ENCODE measurements around the gene ZSCAN5A. TPM values are rescaled to one million over a fixed set of nuclear protein-coding genes. Genes with fewer than 3 reads are reported as not detected.
A peak's percentile ranks its signal among the peaks of the same experiment; 100 is the strongest.
"Not testable (repeated sequence)": the region's sequence is repeated elsewhere in the genome, so short reads cannot be mapped to it uniquely, and the experiment has no call there.

ZSCAN5A gene
- total and polyA plus RNA-seq, 4 donors, result 1.7 to 13.8 (median 9.0) TPM

DNA sequence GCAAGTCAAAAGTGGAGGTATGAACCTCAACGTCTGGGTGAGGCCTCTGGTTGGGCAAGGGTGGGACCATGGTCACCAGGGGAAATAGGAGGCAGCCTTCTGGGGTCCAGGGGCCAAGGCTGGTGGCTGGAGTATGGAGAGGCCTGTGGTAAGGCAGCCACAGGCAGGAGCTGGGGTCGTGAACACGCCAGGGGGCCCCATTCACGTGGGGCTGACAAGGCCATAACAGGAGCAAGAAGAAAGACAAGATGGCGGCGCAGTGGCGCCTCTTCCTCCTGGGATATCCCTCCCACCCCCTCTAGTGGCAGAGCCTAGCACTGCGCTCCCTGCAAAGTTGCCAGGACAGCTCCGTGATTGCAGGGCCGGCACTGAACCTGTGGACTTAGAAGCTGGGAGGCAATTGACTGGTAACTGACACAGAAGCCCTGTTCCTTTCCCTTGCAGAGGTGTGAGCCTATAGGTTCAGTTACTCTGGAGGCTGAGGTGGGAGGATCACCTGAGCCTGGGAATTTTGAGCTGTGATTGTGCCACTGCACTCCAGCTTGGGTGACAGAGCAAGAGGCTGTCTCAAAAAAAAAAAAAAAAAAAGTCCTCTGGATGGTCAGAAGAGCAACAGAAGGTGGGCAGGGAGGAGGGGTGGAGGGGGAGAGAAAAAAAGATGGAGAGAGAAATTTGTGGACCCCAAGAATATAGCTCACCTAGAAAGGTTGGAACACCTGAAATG, 61.8 kb downstream of the ZSCAN5A start:
- Histone ChIP-seq H3K36me3 (ENCODE audit: control insufficient read depth in 1 of 2, insufficient read depth in 2 of 2, low read length in 1 of 2) (no peaks in the 10 kb centered on the region), H3K27me3 (ENCODE audit: control insufficient read depth in 1 of 2, insufficient read depth in 2 of 2, low read length in 1 of 2) (no peaks in the 10 kb centered on the region), H3K4me3 (ENCODE audit: low read length in 2 of 2) (no peak overlapping the region), H3K4me1 (ENCODE audit: control insufficient read depth in 1 of 2, insufficient read depth in 2 of 2, low read length in 2 of 2) (no peaks in the 10 kb centered on the region), H3K9me3 (ENCODE audit: control insufficient read depth, low read length) (peaks cover 1% of the 10 kb centered on the region), H3K27ac (ENCODE audit: low read depth in 1 of 2, low read length in 2 of 2) (no peak overlapping the region)
- ATAC-seq (ENCODE audit: low FRiP score) (peak; percentile 67), DNase-seq (peak; percentile 80 to 88)
- intact Hi-C loops (cut with DNase I), result no loop called here
- 25 to 26% methylated on average over 10 of the region's 10 CpGs for WGBS, 2 donors

DNA sequence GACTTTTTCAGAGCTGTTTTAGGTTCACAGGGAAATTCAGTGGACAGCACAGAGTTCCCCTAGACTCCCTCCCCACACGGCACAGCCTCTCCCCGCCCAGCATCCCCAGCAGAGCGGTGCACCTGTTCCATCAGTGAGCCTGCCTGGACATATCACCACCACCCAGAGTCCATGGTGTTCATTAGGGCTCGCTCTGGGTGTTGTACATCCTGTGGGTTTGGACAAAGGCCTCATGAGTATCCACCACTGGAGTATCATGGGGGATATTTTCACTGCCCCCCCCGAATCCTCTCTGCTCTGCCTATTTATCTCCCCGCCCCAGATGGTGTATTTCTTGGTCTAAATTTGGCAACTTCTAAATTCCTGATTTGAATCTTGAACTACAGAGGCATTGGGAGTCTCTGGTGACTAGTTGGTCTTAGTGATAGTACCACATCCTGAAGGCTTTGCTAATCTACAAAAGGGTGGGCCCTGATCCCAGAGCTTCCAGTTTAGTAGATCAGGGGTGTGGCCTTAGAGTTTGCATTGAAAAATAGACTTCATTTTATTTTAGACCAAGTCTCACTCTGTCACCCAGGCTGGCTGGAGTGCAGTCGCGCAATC, 65.8 kb downstream of the ZSCAN5A start:
- H3K9me3 ChIP-seq (ENCODE audit: control insufficient read depth, low read length); H3K27me3 ChIP-seq (ENCODE audit: control insufficient read depth in 1 of 2, insufficient read depth in 2 of 2, low read length in 1 of 2); H3K4me1 ChIP-seq (ENCODE audit: control insufficient read depth in 1 of 2, insufficient read depth in 2 of 2, low read length in 2 of 2); ATAC-seq (ENCODE audit: low FRiP score); H3K36me3 ChIP-seq (ENCODE audit: control insufficient read depth in 1 of 2, insufficient read depth in 2 of 2, low read length in 1 of 2); H3K4me3 ChIP-seq (ENCODE audit: low read length in 2 of 2); H3K27ac ChIP-seq (ENCODE audit: low read depth in 1 of 2, low read length in 2 of 2); DNase-seq; intact Hi-C loops (cut with DNase I): not testable (repeated sequence)
- 92% methylated on average over 8 of the region's 8 CpGs for WGBS, 2 donors

DNA sequence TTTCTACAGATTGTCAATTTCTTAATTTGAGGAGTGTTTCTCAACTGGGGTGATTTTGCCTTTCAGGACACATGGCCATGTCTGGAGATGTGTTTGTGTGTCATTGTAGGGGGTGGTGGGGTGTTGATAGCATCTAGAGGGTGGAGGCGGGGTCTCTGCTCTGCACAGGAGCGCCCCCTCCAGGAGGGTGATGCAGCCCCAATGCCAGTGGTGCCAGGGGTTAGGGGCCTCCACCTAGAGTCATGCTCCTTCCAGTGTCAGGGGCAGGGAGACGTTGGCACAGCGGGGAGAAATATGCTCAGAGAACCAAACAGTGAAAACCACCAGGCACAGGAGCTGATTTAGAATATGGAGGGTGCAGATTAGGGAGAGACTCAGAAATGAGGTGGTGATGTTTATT, 68.9 kb downstream of the ZSCAN5A start:
- H3K4me1 ChIP-seq (ENCODE audit: control insufficient read depth in 1 of 2, insufficient read depth in 2 of 2, low read length in 2 of 2); H3K36me3 ChIP-seq (ENCODE audit: control insufficient read depth in 1 of 2, insufficient read depth in 2 of 2, low read length in 1 of 2); H3K4me3 ChIP-seq (ENCODE audit: low read length in 2 of 2); DNase-seq; H3K9me3 ChIP-seq (ENCODE audit: control insufficient read depth, low read length); intact Hi-C loops (cut with DNase I); H3K27ac ChIP-seq (ENCODE audit: low read depth in 1 of 2, low read length in 2 of 2); ATAC-seq (ENCODE audit: low FRiP score); H3K27me3 ChIP-seq (ENCODE audit: control insufficient read depth in 1 of 2, insufficient read depth in 2 of 2, low read length in 1 of 2): not testable (repeated sequence)
- WGBS, 2 donors, result 54 to 72% methylated on average over 3 to 4 of the region's 4 CpGs

DNA sequence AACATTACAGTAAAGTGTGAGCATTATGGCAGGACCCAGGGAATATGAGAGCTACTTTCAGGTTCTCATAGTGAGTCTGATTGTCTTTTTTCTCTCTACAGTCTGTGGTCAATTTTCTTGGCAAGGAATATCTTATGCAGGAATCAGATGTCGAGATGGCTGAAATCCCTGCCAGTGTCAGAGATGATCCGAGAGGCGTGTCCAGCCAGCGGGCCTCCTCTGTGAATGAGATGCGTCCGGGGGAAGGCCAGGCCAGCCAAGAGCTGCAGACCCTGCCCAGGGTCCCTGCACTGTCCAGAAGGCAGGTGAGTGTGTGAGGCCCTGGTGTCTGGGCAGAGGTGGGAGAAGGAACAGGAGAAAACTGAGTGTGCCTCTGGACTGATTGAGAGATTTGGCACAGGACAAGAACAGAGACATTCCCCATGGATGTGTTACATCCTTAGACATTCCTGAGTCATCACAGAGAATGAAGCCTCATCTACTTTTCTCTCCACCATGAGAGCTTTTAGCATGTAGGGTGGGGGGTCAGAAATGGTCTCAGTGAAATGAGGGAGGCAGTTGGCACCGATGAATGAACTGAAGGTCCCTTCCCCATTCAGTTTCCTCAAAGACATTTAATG, 69.4 kb downstream of the ZSCAN5A start:
- no peaks in the 10 kb centered on the region for H3K36me3 ChIP-seq (ENCODE audit: control insufficient read depth in 1 of 2, insufficient read depth in 2 of 2, low read length in 1 of 2)
- H3K4me3 ChIP-seq (ENCODE audit: low read length in 2 of 2), result no peak overlapping the region
- no peaks in the 10 kb centered on the region for H3K4me1 ChIP-seq (ENCODE audit: control insufficient read depth in 1 of 2, insufficient read depth in 2 of 2, low read length in 2 of 2)
- H3K9me3 ChIP-seq (ENCODE audit: control insufficient read depth, low read length), result no peaks in the 10 kb centered on the region
- DNase-seq, result no peak
- WGBS, 2 donors, result 88 to 91% methylated on average over 7 of the region's 7 CpGs
- intact Hi-C loops (cut with DNase I), result no loop called here
- H3K27me3 ChIP-seq (ENCODE audit: control insufficient read depth in 1 of 2, insufficient read depth in 2 of 2, low read length in 1 of 2), result no peaks in the 10 kb centered on the region
- no peak for ATAC-seq (ENCODE audit: low FRiP score)
- no peak overlapping the region for H3K27ac ChIP-seq (ENCODE audit: low read depth in 1 of 2, low read length in 2 of 2)

DNA sequence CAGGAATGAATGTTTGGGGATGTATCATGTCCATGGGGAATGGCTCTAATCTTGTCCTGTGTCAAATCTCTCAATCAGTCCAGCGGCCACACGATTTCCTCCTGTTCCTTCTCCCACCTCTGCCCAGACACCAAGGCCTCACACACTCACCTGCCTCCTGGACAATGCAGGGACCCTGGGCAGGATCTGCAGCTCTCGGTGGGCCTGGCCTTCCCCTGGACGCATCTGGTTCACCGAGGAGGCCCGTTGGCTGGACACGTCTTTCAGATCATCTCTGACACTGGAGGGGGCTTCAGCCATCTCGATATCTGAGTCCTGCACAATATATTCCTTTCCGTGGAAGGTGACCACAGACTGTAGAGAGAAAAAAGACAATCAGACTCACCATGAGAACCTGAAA, 91.2 kb downstream of the ZSCAN5A start:
- intact Hi-C loops (cut with DNase I), result no loop called here
- WGBS, 2 donors, result 90 to 92% methylated on average over 9 of the region's 9 CpGs
- DNase-seq (no peak), ATAC-seq (ENCODE audit: low FRiP score) (no peak)
- Histone ChIP-seq H3K4me3 (ENCODE audit: low read length in 2 of 2) (no peak overlapping the region), H3K36me3 (ENCODE audit: control insufficient read depth in 1 of 2, insufficient read depth in 2 of 2, low read length in 1 of 2) (peaks cover 0 to 3% of the 10 kb centered on the region in 2 donors), H3K27me3 (ENCODE audit: control insufficient read depth in 1 of 2, insufficient read depth in 2 of 2, low read length in 1 of 2) (no peaks in the 10 kb centered on the region), H3K4me1 (ENCODE audit: control insufficient read depth in 1 of 2, insufficient read depth in 2 of 2, low read length in 2 of 2) (no peaks in the 10 kb centered on the region), H3K9me3 (ENCODE audit: control insufficient read depth, low read length) (no peaks in the 10 kb centered on the region), H3K27ac (ENCODE audit: low read depth in 1 of 2, low read length in 2 of 2) (no peak overlapping the region)

DNA sequence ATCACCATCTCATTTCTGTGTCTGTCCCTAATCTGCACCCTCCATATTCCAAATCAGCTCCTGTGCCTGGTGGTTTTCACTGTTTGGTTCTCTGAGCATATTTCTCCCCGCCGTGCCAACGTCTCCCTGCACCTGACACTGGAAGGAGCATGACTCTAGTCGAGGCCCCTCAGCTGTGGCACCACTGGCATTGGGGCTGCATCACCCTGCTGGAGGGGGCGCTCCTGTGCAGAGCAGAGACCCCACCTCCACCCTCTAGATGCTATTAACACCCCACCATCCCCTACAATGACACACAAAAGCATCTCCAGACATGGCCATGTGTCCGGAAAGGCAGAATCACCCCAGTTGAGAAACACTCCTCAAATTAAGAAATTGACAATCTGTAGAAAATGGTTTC, 91.7 kb downstream of the ZSCAN5A start:
- intact Hi-C loops (cut with DNase I), result no loop called here
- 73 to 78% methylated on average over 6 of the region's 6 CpGs for WGBS, 2 donors
- H3K27ac ChIP-seq (ENCODE audit: low read depth in 1 of 2, low read length in 2 of 2), result no peak overlapping the region
- ATAC-seq (ENCODE audit: low FRiP score) (no peak), DNase-seq (no peak)
- no peaks in the 10 kb centered on the region for H3K27me3 ChIP-seq (ENCODE audit: control insufficient read depth in 1 of 2, insufficient read depth in 2 of 2, low read length in 1 of 2)
- no peak overlapping the region for H3K4me3 ChIP-seq (ENCODE audit: low read length in 2 of 2)
- no peaks in the 10 kb centered on the region for H3K4me1 ChIP-seq (ENCODE audit: control insufficient read depth in 1 of 2, insufficient read depth in 2 of 2, low read length in 2 of 2)
- no peaks in the 10 kb centered on the region for H3K9me3 ChIP-seq (ENCODE audit: control insufficient read depth, low read length)
- peaks cover 0 to 3% of the 10 kb centered on the region in 2 donors for H3K36me3 ChIP-seq (ENCODE audit: control insufficient read depth in 1 of 2, insufficient read depth in 2 of 2, low read length in 1 of 2)

DNA sequence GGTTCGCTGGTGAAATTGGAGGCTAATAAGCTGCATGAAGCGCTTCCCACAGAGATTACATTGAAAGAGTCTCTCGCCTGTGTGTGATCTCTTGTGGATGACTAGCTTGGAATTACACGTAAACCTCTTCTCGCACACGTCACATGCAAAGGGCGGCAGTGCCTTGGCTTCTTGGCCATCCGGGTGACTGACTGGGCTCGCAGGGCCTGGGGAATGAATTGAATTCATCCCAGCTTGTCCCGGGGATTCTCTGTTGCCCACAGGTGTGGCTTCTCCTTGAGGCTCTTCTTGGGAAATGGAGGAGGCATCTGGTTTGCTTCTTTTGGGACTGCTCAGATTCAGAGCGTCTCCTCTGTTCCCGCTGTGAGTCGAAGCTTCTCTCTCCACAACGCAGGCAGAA, 92.8 kb downstream of the ZSCAN5A start:
- Histone ChIP-seq H3K27me3 (ENCODE audit: control insufficient read depth in 1 of 2, insufficient read depth in 2 of 2, low read length in 1 of 2) (no peaks in the 10 kb centered on the region), H3K36me3 (ENCODE audit: control insufficient read depth in 1 of 2, insufficient read depth in 2 of 2, low read length in 1 of 2) (peaks cover 0 to 3% of the 10 kb centered on the region in 2 donors), H3K27ac (ENCODE audit: low read depth in 1 of 2, low read length in 2 of 2) (no peak overlapping the region), H3K9me3 (ENCODE audit: control insufficient read depth, low read length) (no peaks in the 10 kb centered on the region), H3K4me3 (ENCODE audit: low read length in 2 of 2) (no peak overlapping the region), H3K4me1 (ENCODE audit: control insufficient read depth in 1 of 2, insufficient read depth in 2 of 2, low read length in 2 of 2) (no peaks in the 10 kb centered on the region)
- intact Hi-C loops (cut with DNase I), result no loop called here
- ATAC-seq (ENCODE audit: low FRiP score) (no peak), DNase-seq (no peak)
- 89 to 91% methylated on average over 13 to 14 of the region's 14 CpGs for WGBS, 2 donors

DNA sequence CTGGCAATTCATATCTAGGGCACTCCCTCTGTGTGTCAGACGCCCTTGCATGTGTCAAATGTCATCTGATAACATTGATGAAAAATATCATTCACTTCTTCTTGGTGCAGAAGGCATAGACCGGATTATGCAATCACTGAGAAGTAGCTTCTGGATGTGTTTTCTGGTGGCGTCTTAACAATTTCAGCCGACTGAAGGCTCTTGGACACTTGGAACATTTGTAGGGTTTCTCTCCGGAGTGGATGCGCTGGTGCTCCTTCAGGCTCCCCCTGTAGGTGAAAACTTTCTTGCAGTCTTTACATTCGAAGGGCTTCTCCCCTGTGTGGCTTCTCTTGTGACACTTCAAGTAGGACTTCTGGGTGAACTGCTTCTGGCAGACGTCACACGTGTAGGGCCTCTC, 93.2 kb downstream of the ZSCAN5A start:
- H3K27ac ChIP-seq (ENCODE audit: low read depth in 1 of 2, low read length in 2 of 2); ATAC-seq (ENCODE audit: low FRiP score); H3K27me3 ChIP-seq (ENCODE audit: control insufficient read depth in 1 of 2, insufficient read depth in 2 of 2, low read length in 1 of 2); H3K4me3 ChIP-seq (ENCODE audit: low read length in 2 of 2); H3K9me3 ChIP-seq (ENCODE audit: control insufficient read depth, low read length); H3K36me3 ChIP-seq (ENCODE audit: control insufficient read depth in 1 of 2, insufficient read depth in 2 of 2, low read length in 1 of 2); intact Hi-C loops (cut with DNase I); H3K4me1 ChIP-seq (ENCODE audit: control insufficient read depth in 1 of 2, insufficient read depth in 2 of 2, low read length in 2 of 2); DNase-seq: not testable (repeated sequence)
- 52 to 54% methylated on average over 9 of the region's 9 CpGs for WGBS, 2 donors

DNA sequence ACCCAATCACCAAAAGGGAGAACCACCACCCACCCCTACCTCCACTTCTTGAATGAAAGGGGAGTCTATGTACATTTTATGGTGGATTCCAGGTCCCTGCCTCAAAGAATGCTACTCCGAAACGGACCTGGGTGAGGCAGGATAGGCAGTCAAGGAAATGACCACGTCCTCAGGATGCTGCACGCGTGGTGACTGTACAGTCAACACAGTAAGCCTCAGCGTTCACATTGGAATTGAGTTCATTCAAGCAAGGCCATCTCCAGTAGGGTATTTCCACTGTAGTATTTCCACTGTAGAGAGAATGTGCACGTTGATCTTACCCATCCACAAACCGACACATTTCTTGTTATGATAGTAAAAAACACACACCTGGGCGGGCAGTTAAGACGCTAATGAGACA, 95.7 kb downstream of the ZSCAN5A start:
- Histone ChIP-seq H3K9me3 (ENCODE audit: control insufficient read depth, low read length) (no peaks in the 10 kb centered on the region), H3K27me3 (ENCODE audit: control insufficient read depth in 1 of 2, insufficient read depth in 2 of 2, low read length in 1 of 2) (no peaks in the 10 kb centered on the region), H3K4me1 (ENCODE audit: control insufficient read depth in 1 of 2, insufficient read depth in 2 of 2, low read length in 2 of 2) (no peaks in the 10 kb centered on the region), H3K27ac (ENCODE audit: low read depth in 1 of 2, low read length in 2 of 2) (no peak overlapping the region), H3K36me3 (ENCODE audit: control insufficient read depth in 1 of 2, insufficient read depth in 2 of 2, low read length in 1 of 2) (peaks cover 0 to 3% of the 10 kb centered on the region in 2 donors), H3K4me3 (ENCODE audit: low read length in 2 of 2) (no peak overlapping the region)
- ATAC-seq (ENCODE audit: low FRiP score), result no peak
- WGBS, 2 donors, result 95 to 97% methylated on average over 10 of the region's 10 CpGs
- intact Hi-C loops (cut with DNase I), result no loop called here
- no peak for DNase-seq

All from aorta (tissue), 5 donors.